ENCODE results near the gene OTOP3.

DNA sequence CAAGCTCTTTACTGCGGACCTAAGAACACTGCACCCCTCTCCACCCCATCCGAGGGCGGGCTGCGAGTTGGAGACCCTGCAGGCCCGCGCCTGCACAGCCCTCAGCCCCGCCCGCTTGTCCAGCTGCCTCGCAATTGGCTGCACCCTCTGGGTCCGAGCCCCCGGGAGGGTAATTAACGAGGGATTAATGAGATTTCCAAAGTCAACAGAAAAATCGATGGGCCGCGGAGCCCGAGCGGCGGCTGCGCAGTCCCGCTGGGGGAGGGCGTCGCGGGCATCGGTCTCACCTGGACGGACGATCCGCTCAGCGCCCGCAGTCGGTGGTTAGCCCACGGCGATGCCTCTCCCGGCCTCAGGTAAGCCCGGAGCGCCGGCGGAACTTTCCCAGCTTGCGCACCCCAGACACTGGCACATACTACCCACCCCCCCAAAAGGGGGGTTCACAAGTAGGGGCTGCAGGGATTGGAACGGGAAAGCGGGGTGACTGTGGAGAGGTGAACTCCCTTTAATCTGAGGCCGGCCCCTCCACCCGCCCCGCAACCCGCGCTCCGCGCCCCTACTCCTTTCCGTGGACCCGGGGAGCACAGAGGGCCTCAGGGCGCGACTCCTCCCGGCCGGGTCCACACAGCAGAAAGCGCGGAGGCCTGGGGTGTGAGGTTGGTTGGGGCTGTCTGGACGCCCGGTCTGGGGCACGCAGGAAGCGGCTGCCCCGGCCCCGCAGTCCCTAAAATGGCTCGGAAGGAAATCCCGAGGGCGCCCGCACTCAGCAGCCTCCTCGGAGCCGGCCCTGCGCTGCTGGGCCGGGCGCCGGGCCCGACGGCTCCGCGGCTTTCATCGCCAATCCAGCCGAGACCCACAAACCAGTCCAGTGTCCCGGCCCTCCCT lies at the start of gene OTOP3:
- TF ChIP-seq, protein P1, sequence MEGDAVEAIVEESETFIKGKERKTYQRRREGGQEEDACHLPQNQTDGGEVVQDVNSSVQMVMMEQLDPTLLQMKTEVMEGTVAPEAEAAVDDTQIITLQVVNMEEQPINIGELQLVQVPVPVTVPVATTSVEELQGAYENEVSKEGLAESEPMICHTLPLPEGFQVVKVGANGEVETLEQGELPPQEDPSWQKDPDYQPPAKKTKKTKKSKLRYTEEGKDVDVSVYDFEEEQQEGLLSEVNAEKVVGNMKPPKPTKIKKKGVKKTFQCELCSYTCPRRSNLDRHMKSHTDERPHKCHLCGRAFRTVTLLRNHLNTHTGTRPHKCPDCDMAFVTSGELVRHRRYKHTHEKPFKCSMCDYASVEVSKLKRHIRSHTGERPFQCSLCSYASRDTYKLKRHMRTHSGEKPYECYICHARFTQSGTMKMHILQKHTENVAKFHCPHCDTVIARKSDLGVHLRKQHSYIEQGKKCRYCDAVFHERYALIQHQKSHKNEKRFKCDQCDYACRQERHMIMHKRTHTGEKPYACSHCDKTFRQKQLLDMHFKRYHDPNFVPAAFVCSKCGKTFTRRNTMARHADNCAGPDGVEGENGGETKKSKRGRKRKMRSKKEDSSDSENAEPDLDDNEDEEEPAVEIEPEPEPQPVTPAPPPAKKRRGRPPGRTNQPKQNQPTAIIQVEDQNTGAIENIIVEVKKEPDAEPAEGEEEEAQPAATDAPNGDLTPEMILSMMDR (IDR thresholded peaks at IDR 0.05): no peak
- no peak for TF ChIP-seq ZNF423 (CRISPR knock-in tag; IDR thresholded peaks at IDR 0.05)
